Measurements from ENCODE around the gene CCDC154.

The CCDC154 gene

GRCh38 chr16:1455190-1456171, 11.1 kb upstream of the CCDC154 start:
- no peaks in the 10 kb centered on the region for H3K27me3 ChIP-seq (ENCODE audit: insufficient read depth, low read length, poor library complexity, severe bottlenecking)
- H3K9me2 ChIP-seq (replicated peaks; ENCODE audit: low read depth, low read length) = no peaks in the 10 kb centered on the region
- H3K4me2 ChIP-seq (ENCODE audit: low read depth, low read length, poor library complexity, severe bottlenecking) = no peak overlapping the region
- H3K79me2 ChIP-seq (ENCODE audit: insufficient read depth, low read length) = no peaks in the 10 kb centered on the region
- no peak overlapping the region for H3K4me3 ChIP-seq (ENCODE audit: low read length, poor library complexity, severe bottlenecking)
- no peaks in the 10 kb centered on the region for H4K20me1 ChIP-seq (ENCODE audit: insufficient read depth, low read length, poor library complexity, severe bottlenecking)
- no peak overlapping the region for H3K9ac ChIP-seq (ENCODE audit: low read depth, low read length, poor library complexity, severe bottlenecking)
- TF ChIP-seq EZH2phosphoT487 (IDR thresholded peaks at IDR 0.05; ENCODE audit: borderline replicate concordance) (no peak), CTCF (conservative IDR thresholded peaks at IDR 0.05; ENCODE audit: low read length) (no peak)
- H3K4me1 ChIP-seq (ENCODE audit: insufficient read depth, low read length, poor library complexity, severe bottlenecking) = no peaks in the 10 kb centered on the region
- H3F3A ChIP-seq (ENCODE audit: low read depth) = no peaks in the 10 kb centered on the region
- H3K36me3 ChIP-seq (ENCODE audit: insufficient read depth, low read length) = no peaks in the 10 kb centered on the region
- H2AFZ ChIP-seq (ENCODE audit: low read length) = no peak overlapping the region
- H3K9me3 ChIP-seq (ENCODE audit: insufficient read depth, low read depth, low read length) = no peaks in the 10 kb centered on the region

- Histone ChIP-seq H3F3A (ENCODE audit: low read depth) (no peaks in the 10 kb centered on the region), H3K9ac (ENCODE audit: low read depth, low read length, poor library complexity, severe bottlenecking) (no peak overlapping the region)
- TF ChIP-seq EZH2phosphoT487 (IDR thresholded peaks at IDR 0.05; ENCODE audit: borderline replicate concordance) (no peak), CTCF (conservative IDR thresholded peaks at IDR 0.05; ENCODE audit: low read length) (no peak)
These were observed 10.2 kb upstream of the CCDC154 start for GRCh38 chr16:1454561-1454960.

GRCh38 chr16:1453316-1453715, 9.0 kb upstream of the CCDC154 start:
- Histone ChIP-seq H2AFZ (ENCODE audit: low read length) (no peak overlapping the region), H3K79me2 (ENCODE audit: insufficient read depth, low read length) (no peaks in the 10 kb centered on the region), H3K9me3 (ENCODE audit: insufficient read depth, low read depth, low read length) (no peaks in the 10 kb centered on the region), H3F3A (ENCODE audit: low read depth) (no peaks in the 10 kb centered on the region), H3K9ac (ENCODE audit: low read depth, low read length, poor library complexity, severe bottlenecking) (no peak overlapping the region), H4K20me1 (ENCODE audit: insufficient read depth, low read length, poor library complexity, severe bottlenecking) (no peaks in the 10 kb centered on the region), H3K36me3 (ENCODE audit: insufficient read depth, low read length) (no peaks in the 10 kb centered on the region), H3K27me3 (ENCODE audit: insufficient read depth, low read length, poor library complexity, severe bottlenecking) (no peaks in the 10 kb centered on the region), H3K4me2 (ENCODE audit: low read depth, low read length, poor library complexity, severe bottlenecking) (no peak overlapping the region), H3K9me2 (replicated peaks; ENCODE audit: low read depth, low read length) (no peaks in the 10 kb centered on the region), H3K4me3 (ENCODE audit: low read length, poor library complexity, severe bottlenecking) (no peak overlapping the region), H3K4me1 (ENCODE audit: insufficient read depth, low read length, poor library complexity, severe bottlenecking) (no peaks in the 10 kb centered on the region)
- TF ChIP-seq CTCF (conservative IDR thresholded peaks at IDR 0.05; ENCODE audit: low read length) = no peak

More at GRCh38 chr16:1454561-1454960, 10.2 kb upstream of the CCDC154 start:
- H3K9me3 ChIP-seq (ENCODE audit: insufficient read depth, low read depth, low read length) = no peaks in the 10 kb centered on the region
- no peaks in the 10 kb centered on the region for H3K27me3 ChIP-seq (ENCODE audit: insufficient read depth, low read length, poor library complexity, severe bottlenecking)
- no peak overlapping the region for H3K4me2 ChIP-seq (ENCODE audit: low read depth, low read length, poor library complexity, severe bottlenecking)
- no peak overlapping the region for H3K4me3 ChIP-seq (ENCODE audit: low read length, poor library complexity, severe bottlenecking)
- H3K9me2 ChIP-seq (replicated peaks; ENCODE audit: low read depth, low read length) = no peaks in the 10 kb centered on the region
- H4K20me1 ChIP-seq (ENCODE audit: insufficient read depth, low read length, poor library complexity, severe bottlenecking) = no peaks in the 10 kb centered on the region
- no peaks in the 10 kb centered on the region for H3K79me2 ChIP-seq (ENCODE audit: insufficient read depth, low read length)
- H3K4me1 ChIP-seq (ENCODE audit: insufficient read depth, low read length, poor library complexity, severe bottlenecking) = no peaks in the 10 kb centered on the region
- no peaks in the 10 kb centered on the region for H3K36me3 ChIP-seq (ENCODE audit: insufficient read depth, low read length)
- H2AFZ ChIP-seq (ENCODE audit: low read length) = no peak overlapping the region

All from Loucy (cell line).